ENCODE data around the gene BNIP1. TPM values are rescaled to one million over a fixed set of nuclear protein-coding genes. Genes with fewer than 3 reads are reported as not detected.
A peak's percentile ranks its signal among the peaks of the same experiment; 100 is the strongest.

Gene BNIP1
- total RNA-seq, 1 donor from 2014 or later, result 14.4 TPM

- peaks cover 11% of the 10 kb centered on the region for H3K27me3 ChIP-seq (ENCODE audit: control insufficient read depth, insufficient read depth, low read length)
- no peak for DNase-seq (ENCODE audit: low read depth)
- no peak overlapping the region for H3K4me3 ChIP-seq (ENCODE audit: low read depth, low read length)
- no peak for TF ChIP-seq CTCF (IDR thresholded peaks at IDR 0.05; ENCODE audit: insufficient read depth, low read length, poor library complexity, severe bottlenecking)
- H3K36me3 ChIP-seq (ENCODE audit: control insufficient read depth, insufficient read depth, low read length), result no peaks in the 10 kb centered on the region
Observed at GRCh38 chr5:173198049-173198448, 53.7 kb downstream of the BNIP1 start.

- no peak for DNase-seq (ENCODE audit: low read depth)
- no peak overlapping the region for H3K4me3 ChIP-seq (ENCODE audit: low read depth, low read length)
- peaks cover 11% of the 10 kb centered on the region for H3K27me3 ChIP-seq (ENCODE audit: control insufficient read depth, insufficient read depth, low read length)
- H3K36me3 ChIP-seq (ENCODE audit: control insufficient read depth, insufficient read depth, low read length), result no peaks in the 10 kb centered on the region
- TF ChIP-seq CTCF (IDR thresholded peaks at IDR 0.05; ENCODE audit: insufficient read depth, low read length, poor library complexity, severe bottlenecking), result no peak
Observed at GRCh38 chr5:173200356-173200755, 56.0 kb downstream of the BNIP1 start.

GRCh38 chr5:173201636-173202265, 57.4 kb downstream of the BNIP1 start:
- Histone ChIP-seq H3K4me3 (ENCODE audit: low read depth, low read length) (no peak overlapping the region), H3K27me3 (ENCODE audit: control insufficient read depth, insufficient read depth, low read length) (peaks cover 9% of the 10 kb centered on the region), H3K36me3 (ENCODE audit: control insufficient read depth, insufficient read depth, low read length) (no peaks in the 10 kb centered on the region)
- peak; percentile 57 for DNase-seq (ENCODE audit: low read depth)
- no peak for TF ChIP-seq CTCF (IDR thresholded peaks at IDR 0.05; ENCODE audit: insufficient read depth, low read length, poor library complexity, severe bottlenecking)

- Histone ChIP-seq H3K4me3 (ENCODE audit: low read depth, low read length) (no peak overlapping the region), H3K27me3 (ENCODE audit: control insufficient read depth, insufficient read depth, low read length) (peaks cover 9% of the 10 kb centered on the region), H3K36me3 (ENCODE audit: control insufficient read depth, insufficient read depth, low read length) (no peaks in the 10 kb centered on the region)
- no peak for TF ChIP-seq CTCF (IDR thresholded peaks at IDR 0.05; ENCODE audit: insufficient read depth, low read length, poor library complexity, severe bottlenecking)
- no peak for DNase-seq (ENCODE audit: low read depth)
Observed at GRCh38 chr5:173202266-173202875, 58.0 kb downstream of the BNIP1 start.

- Histone ChIP-seq H3K4me3 (ENCODE audit: low read depth, low read length) (no peak overlapping the region), H3K27me3 (ENCODE audit: control insufficient read depth, insufficient read depth, low read length) (peaks cover 9% of the 10 kb centered on the region), H3K36me3 (ENCODE audit: control insufficient read depth, insufficient read depth, low read length) (no peaks in the 10 kb centered on the region)
- no peak for DNase-seq (ENCODE audit: low read depth)
- TF ChIP-seq CTCF (IDR thresholded peaks at IDR 0.05; ENCODE audit: insufficient read depth, low read length, poor library complexity, severe bottlenecking), result peak; percentile 52
Observed at GRCh38 chr5:173204185-173204979, 60.1 kb downstream of the BNIP1 start.
